Measurements from ENCODE around the gene USP32. TPM values are rescaled to one million over a fixed set of nuclear protein-coding genes. Genes with fewer than 3 reads are reported as not detected.
"Not testable (repeated sequence)": the region's sequence is repeated elsewhere in the genome, so short reads cannot be mapped to it uniquely, and the experiment has no call there.

USP32 gene, protein sequence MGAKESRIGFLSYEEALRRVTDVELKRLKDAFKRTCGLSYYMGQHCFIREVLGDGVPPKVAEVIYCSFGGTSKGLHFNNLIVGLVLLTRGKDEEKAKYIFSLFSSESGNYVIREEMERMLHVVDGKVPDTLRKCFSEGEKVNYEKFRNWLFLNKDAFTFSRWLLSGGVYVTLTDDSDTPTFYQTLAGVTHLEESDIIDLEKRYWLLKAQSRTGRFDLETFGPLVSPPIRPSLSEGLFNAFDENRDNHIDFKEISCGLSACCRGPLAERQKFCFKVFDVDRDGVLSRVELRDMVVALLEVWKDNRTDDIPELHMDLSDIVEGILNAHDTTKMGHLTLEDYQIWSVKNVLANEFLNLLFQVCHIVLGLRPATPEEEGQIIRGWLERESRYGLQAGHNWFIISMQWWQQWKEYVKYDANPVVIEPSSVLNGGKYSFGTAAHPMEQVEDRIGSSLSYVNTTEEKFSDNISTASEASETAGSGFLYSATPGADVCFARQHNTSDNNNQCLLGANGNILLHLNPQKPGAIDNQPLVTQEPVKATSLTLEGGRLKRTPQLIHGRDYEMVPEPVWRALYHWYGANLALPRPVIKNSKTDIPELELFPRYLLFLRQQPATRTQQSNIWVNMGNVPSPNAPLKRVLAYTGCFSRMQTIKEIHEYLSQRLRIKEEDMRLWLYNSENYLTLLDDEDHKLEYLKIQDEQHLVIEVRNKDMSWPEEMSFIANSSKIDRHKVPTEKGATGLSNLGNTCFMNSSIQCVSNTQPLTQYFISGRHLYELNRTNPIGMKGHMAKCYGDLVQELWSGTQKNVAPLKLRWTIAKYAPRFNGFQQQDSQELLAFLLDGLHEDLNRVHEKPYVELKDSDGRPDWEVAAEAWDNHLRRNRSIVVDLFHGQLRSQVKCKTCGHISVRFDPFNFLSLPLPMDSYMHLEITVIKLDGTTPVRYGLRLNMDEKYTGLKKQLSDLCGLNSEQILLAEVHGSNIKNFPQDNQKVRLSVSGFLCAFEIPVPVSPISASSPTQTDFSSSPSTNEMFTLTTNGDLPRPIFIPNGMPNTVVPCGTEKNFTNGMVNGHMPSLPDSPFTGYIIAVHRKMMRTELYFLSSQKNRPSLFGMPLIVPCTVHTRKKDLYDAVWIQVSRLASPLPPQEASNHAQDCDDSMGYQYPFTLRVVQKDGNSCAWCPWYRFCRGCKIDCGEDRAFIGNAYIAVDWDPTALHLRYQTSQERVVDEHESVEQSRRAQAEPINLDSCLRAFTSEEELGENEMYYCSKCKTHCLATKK (N-terminal part only)
- 59.1 and 73.2 TPM in 2 replicates for total RNA-seq (ENCODE audit: low replicate concordance)

DNA sequence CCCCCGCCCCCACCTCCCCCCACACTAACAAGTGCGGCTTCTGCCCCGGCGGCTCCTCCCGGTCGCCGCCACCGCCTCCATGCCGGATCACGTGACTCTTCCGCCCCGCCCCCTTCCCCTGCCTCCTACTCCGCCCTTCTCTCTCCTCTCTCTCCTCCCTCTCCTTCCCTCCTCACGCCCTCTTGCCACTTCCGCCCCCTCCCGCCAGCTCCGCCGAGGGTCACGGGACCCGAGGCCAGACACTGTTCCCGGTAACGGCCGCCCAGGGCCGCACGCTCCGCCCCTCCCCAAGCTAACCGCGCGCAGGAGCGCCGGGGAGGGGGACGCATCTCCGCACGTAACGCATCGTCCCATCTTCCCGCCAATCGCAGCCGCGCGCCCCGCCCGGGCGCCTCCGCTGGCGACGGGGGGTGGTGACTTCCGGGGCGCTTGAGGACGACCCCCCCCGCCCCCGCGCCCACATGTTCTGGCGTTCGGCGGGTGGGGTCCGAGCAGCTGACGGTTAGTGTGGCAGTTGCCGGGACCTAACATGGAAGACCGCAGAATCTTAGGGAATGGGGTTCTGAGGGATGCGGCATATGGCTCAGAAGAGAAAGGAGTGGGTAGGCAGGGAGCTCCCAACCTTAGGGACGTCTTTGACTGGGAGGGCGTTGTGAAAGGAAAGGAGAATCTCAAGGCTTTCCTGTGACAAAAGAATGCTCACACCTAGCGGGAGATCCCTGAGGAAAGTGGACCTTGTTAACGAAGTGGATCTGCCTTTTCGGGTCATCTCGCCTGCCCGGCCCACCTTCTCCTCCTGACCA is at the start of gene USP32:
Gene USP32, minus strand, starts transcription at position 92 of the 803 bp plus-strand sequence. CDS start 194 bp downstream, outside the sequence.
- TF ChIP-seq, protein P1, sequence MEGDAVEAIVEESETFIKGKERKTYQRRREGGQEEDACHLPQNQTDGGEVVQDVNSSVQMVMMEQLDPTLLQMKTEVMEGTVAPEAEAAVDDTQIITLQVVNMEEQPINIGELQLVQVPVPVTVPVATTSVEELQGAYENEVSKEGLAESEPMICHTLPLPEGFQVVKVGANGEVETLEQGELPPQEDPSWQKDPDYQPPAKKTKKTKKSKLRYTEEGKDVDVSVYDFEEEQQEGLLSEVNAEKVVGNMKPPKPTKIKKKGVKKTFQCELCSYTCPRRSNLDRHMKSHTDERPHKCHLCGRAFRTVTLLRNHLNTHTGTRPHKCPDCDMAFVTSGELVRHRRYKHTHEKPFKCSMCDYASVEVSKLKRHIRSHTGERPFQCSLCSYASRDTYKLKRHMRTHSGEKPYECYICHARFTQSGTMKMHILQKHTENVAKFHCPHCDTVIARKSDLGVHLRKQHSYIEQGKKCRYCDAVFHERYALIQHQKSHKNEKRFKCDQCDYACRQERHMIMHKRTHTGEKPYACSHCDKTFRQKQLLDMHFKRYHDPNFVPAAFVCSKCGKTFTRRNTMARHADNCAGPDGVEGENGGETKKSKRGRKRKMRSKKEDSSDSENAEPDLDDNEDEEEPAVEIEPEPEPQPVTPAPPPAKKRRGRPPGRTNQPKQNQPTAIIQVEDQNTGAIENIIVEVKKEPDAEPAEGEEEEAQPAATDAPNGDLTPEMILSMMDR (IDR thresholded peaks at IDR 0.05; ENCODE audit: insufficient read depth, low read length) = peak; percentile 37
- DNase-seq (ENCODE audit: low read depth) = peak; percentile 98
- peak within 1 kb of the TSS; percentile 97 for H3K4me3 ChIP-seq (ENCODE audit: low read depth, low read length)

DNA sequence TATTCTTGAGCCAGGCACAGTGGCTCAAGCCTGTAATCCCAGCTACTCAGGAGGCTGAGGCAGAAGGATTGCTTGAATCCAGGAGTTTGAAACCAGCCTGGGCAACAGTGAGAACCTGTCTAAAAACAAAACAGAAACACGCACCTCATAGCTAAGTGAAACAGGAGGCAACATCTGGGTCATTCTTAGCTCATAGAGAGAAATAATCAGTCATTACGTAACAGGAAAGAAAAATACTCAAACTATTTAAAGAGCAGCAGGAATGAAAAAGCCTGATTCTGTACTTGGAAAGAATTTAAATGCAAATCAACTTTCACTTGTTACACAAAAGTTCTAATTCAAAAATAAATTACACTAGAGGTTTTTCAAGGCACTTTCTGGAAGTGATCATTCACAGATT is 47.6 kb upstream of the USP32 start:
- peak; percentile 73 for DNase-seq (ENCODE audit: low read depth)
- no peak overlapping the region for H3K4me3 ChIP-seq (ENCODE audit: low read depth, low read length)
- TF ChIP-seq, protein P1 (IDR thresholded peaks at IDR 0.05; ENCODE audit: insufficient read depth, low read length) = no peak

DNA sequence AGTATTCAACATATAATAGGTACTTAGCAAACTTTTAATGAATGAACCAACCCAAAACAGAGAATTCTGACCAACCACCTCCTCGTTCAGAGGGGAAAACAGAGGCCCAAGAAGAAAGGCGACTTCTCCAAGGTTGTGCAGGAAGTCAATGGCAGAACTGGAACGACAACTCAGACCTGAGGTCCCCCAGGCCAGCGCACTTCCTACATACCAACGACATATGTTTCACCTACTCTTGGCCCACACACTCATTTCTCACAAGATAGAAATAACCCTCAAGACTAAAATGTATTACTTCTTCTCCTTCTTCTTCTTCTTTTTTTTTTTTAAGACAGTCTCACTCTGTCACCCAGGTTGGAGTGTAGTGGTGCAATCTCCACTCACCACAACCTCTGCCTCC is 44.7 kb upstream of the USP32 start:
- H3K4me3 ChIP-seq (ENCODE audit: low read depth, low read length) = no peak overlapping the region
- DNase-seq (ENCODE audit: low read depth) = no peak

DNA sequence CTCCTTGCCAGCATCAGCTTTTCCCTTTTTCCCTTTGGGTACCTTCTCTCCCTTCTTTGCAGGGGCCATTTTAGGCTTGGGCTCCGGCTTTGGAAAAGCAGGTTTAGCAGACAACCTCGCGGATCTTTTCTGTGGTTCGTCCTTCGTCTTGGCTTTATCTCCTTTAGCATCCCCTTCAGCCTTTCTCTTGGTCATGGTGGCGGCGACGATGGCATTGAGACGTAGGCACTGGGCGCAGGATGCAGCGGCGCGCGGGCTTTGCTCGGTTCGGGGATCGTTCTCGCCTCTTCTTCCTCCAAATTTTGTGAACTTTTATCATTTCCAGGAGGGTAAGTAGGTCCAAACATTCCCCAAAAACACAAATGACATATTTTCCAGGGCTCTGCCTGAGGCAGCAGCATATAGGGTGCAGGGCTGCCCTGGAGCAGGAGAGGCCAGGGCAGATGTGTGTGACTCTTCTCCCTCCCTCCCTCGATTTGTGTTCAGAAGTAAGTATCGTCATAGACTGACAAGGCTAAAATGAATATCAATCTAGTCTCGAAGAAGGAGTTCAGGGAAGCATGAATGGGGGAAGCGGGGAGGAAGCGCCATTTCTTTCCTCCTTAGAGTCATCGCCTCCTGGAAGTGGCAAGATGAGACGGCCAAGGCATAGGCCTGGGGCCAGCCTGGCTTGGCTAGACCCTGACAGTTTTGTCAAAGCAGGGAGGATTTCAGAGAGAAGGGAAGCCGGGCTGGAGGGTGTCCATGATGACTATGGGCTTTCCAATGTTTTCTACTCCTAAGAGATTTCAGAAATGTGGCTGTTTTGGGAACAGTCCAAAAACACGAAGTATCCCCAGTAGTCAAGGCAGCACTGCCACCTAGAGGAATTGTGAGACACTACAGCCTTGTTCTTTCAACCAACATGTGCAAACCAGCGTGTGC is 43.6 kb upstream of the USP32 start:
- peak overlapping the region; percentile 13 for H3K4me3 ChIP-seq (ENCODE audit: low read depth, low read length)
- DNase-seq (ENCODE audit: low read depth) = peak; percentile 98
- TF ChIP-seq, protein P1 (IDR thresholded peaks at IDR 0.05; ENCODE audit: insufficient read depth, low read length) = peak; percentile 86

More for the DNA sequence above, 44.7 kb upstream of the USP32 start:
- TF ChIP-seq, protein P1 (IDR thresholded peaks at IDR 0.05; ENCODE audit: insufficient read depth, low read length) = no peak

DNA sequence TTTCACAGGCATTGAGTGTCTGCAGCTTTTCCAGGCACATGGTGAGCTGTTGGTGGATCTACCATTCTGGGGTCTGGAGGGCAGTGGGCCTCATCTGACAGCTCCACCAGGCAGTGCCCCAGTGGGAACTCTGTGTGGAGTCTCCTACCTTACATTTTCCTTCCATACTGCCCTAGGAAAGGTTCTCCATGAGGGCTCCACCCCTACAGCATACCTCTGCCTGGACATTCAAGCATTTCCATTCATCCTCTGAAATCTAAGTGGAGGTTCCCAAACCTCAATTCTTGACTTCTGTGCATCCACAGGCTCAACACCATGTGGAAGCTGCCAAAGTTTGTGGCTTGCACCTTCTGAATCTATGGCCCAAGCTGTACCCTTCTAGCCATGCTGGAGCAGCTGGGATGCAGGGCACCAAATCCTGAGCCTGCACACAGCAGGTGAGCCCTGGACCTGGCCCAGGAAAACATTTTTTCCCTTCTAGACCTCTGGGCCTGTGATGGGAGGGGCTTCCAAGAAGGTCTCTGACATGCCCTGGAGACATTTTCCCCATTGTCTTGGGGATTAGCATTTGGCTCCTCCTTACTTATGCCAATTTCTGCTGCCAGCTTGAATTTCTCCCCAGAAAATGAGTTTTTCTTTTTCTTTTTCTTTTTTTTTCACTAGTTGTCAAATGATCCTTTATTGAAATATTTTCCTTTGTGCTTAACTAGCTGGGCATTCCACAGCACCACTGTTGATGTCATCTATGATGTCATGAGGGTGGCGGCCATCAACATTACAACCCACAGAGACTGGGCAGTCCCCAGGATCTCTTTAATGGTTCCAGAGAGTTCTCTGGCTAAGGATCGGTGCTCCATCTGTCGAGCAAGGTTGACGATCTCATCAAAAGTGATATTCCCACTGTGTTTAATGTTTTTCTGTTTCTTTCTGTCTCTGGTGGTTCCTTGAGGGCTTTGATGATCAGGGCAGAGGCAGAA is 41.4 kb upstream of the USP32 start:
- DNase-seq (ENCODE audit: low read depth) = peak; percentile 30
- H3K4me3 ChIP-seq (ENCODE audit: low read depth, low read length) = not testable (repeated sequence)

DNA sequence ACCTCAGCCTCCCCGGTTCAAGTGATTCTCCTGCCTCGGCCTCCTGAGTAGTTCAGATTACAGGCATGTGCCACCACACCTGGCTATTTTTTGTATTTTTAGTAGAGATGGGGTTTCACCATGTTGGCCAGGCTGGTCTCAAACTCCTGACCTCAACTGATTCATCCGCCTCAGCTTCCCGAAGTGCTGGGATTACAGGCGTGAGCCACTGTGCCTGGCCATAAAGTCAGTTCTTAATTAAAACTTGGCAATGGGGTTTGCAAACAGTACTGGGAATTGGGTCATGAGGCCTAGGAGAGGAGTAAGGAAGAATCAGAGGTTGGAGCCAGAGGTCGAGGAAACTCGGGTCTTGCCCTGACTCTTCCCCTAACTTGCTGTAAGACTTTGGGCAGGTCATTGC is 38.6 kb upstream of the USP32 start:
- DNase-seq (ENCODE audit: low read depth); H3K4me3 ChIP-seq (ENCODE audit: low read depth, low read length): not testable (repeated sequence)

DNA sequence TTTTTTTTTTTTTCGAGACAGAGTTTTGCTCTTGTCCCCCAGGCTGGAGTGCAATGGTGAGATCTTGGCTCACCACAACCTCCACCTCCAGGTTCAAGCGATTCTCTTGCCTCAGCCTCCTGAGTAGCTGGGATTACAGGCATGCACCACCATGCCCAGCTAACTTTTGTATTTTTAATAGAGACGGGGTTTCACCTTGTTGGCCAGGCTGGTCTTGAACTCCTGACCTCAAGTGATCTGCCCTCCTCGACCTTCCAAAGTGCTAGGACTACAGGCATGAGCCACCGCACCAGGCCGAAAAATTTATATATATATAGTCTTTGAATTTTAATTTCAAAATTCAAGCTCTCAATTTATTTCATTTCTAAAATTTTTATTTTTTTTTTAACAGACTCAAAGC is 36.6 kb upstream of the USP32 start:
- DNase-seq (ENCODE audit: low read depth); H3K4me3 ChIP-seq (ENCODE audit: low read depth, low read length): not testable (repeated sequence)
